CD14-positive monocyte (primary cell): Measurements from ENCODE around the gene IL36RN. TPM values are rescaled to one million over a fixed set of nuclear protein-coding genes. Genes with fewer than 3 reads are reported as not detected.
A peak's percentile ranks its signal among the peaks of the same experiment; 100 is the strongest.

ENCODE experiments used
- DNase-seq, 3 donors: peaks; one replicate each; pipeline ENCODE4 v3.0.0-alpha.2; 2011 to 2022
- H2AFZ ChIP-seq: 2 replicates; pipeline ENCODE4 v1.6.0; 2012; ENCODE audit warnings: mild to moderate bottlenecking, low read depth, low read length, inconsistent platforms; ENCODE audit not compliant: insufficient read depth, poor library complexity, severe bottlenecking
- H3K27ac ChIP-seq, 2 donors: 1 replicate in 1 of 2; 2 replicates in 1 of 2; pipeline ENCODE4 v1.5.1; 2012 to 2013; ENCODE audit warnings: low read length in 2 of 2, control low read depth in 1 of 2, inconsistent platforms in 1 of 2, low read depth in 1 of 2, mild to moderate bottlenecking in 1 of 2
- H3K27me3 ChIP-seq, 2 donors: one replicate each; pipeline versions ENCODE4 v1.6.0 to v1.6.1; 2011 to 2013; ENCODE audit warnings: low read length in 2 of 2; ENCODE audit not compliant: control insufficient read depth in 2 of 2, insufficient read depth in 2 of 2
- H3K36me3 ChIP-seq, 2 donors: replicated peaks in 1 of 2; 1 replicate in 1 of 2; 2 replicates in 1 of 2; pipeline versions ENCODE4 v1.5.1 to v1.6.1; 2012 to 2013; ENCODE audit warnings: low read length in 2 of 2, control low read depth in 1 of 2, inconsistent platforms in 1 of 2, mild to moderate bottlenecking in 1 of 2; ENCODE audit not compliant: insufficient read depth in 2 of 2, control insufficient read depth in 1 of 2
- H3K4me1 ChIP-seq, 2 donors: 1 replicate in 1 of 2; 2 replicates in 1 of 2; pipeline versions ENCODE4 v1.5.1 to v1.6.1; 2012 to 2013; ENCODE audit warnings: low read length in 2 of 2, control low read depth in 1 of 2, inconsistent platforms in 1 of 2, mild to moderate bottlenecking in 1 of 2, moderate library complexity in 1 of 2; ENCODE audit not compliant: insufficient read depth in 2 of 2, control insufficient read depth in 1 of 2
- H3K4me2 ChIP-seq: replicated peaks from 2 replicates; pipeline ENCODE3; 2012; ENCODE audit warnings: low read length, moderate library complexity, mild to moderate bottlenecking; ENCODE audit not compliant: poor library complexity, severe bottlenecking; ENCODE audit errors: extremely low read depth
- H3K4me3 ChIP-seq, 3 experiments: fragments of 200-600 bp in 1 of 3; sonication (generic) in 1 of 3; replicated peaks in 1 of 3; 1 replicate in 2 of 3; 2 replicates in 1 of 3; pipeline ENCODE4 v1.5.1; 2011 to 2013; ENCODE audit warnings: low read length in 3 of 3, mild to moderate bottlenecking in 3 of 3, control low read depth in 2 of 3, low read depth in 2 of 3, inconsistent platforms in 1 of 3, moderate library complexity in 1 of 3
- H3K79me2 ChIP-seq: 2 replicates; pipeline ENCODE4 v1.6.0; 2012; ENCODE audit warnings: mild to moderate bottlenecking, control low read depth, inconsistent platforms, low read length, moderate library complexity; ENCODE audit not compliant: insufficient read depth
- H3K9ac ChIP-seq: 2 replicates; pipeline ENCODE4 v1.6.0; 2017; ENCODE audit warnings: low read length, mild to moderate bottlenecking; ENCODE audit not compliant: insufficient read depth, poor library complexity, severe bottlenecking
- H3K9me3 ChIP-seq, 2 donors: replicated peaks in 1 of 2; 1 replicate in 1 of 2; 2 replicates in 1 of 2; pipeline versions ENCODE4 v1.5.1 to v1.6.1; 2012 to 2013; ENCODE audit warnings: low read length in 2 of 2, control low read depth in 1 of 2; ENCODE audit not compliant: control insufficient read depth in 1 of 2, insufficient read depth in 1 of 2
- H4K20me1 ChIP-seq: 2 replicates; pipeline ENCODE4 v1.6.0; 2012; ENCODE audit warnings: mild to moderate bottlenecking, low read length, control low read depth, moderate library complexity; ENCODE audit not compliant: insufficient read depth
- H3K27ac Mint-ChIP-seq, 7 donors: one replicate each; pipeline ENCODE4 v1.8.0; 2020; ENCODE audit warnings: mild to moderate bottlenecking in 7 of 7, mixed read lengths in 7 of 7, moderate library complexity in 6 of 7, inconsistent platforms in 2 of 7
- H3K27me3 Mint-ChIP-seq, 3 donors: one replicate each; pipeline ENCODE4 v1.8.0; 2021 to 2022; ENCODE audit warnings: low read depth in 3 of 3, mild to moderate bottlenecking in 3 of 3, mixed read lengths in 3 of 3, moderate library complexity in 3 of 3, inconsistent platforms in 1 of 3
- H3K36me3 Mint-ChIP-seq, 2 donors: one replicate each; pipeline ENCODE4 v1.8.0; 2020; ENCODE audit warnings: mixed read lengths in 2 of 2, inconsistent platforms in 1 of 2, mild to moderate bottlenecking in 1 of 2
- H3K4me1 Mint-ChIP-seq: one replicate; pipeline ENCODE4 v1.8.0; 2020; ENCODE audit warnings: mild to moderate bottlenecking, mixed read lengths
- H3K4me3 Mint-ChIP-seq, 2 donors: one replicate each; pipeline ENCODE4 v1.8.0; 2020; ENCODE audit warnings: mild to moderate bottlenecking in 2 of 2, mixed read lengths in 2 of 2, moderate library complexity in 1 of 2
- H3K9me3 Mint-ChIP-seq, 7 donors: one replicate each; pipeline ENCODE4 v1.8.0; 2020 to 2022; ENCODE audit warnings: mixed read lengths in 7 of 7, mild to moderate bottlenecking in 6 of 7, moderate library complexity in 6 of 7, inconsistent platforms in 2 of 7
- WGBS: methylation state at CpG from one replicate; pipeline ENCODE4 v1.1.5; 2013; ENCODE audit warnings: missing lambda C conversion rate; ENCODE audit not compliant: insufficient coverage; 5-methylcytosine and 5-hydroxymethylcytosine counted together
- intact Hi-C, 2 donors: fragments of 100-400 bp; cut with micrococcal nuclease; formaldehyde crosslinking; loops; one replicate each; pipeline versions ENCODE4 v1.15.0 to v1.15.1; 2023
- polyA plus RNA-seq, 3 donors: library from polyadenylated mRNA; depleted of rRNA in 1 of 3; unstranded in 2 of 3; stranded (reverse) in 1 of 3; fragments of 300-500 nt in 2 of 3; fragments of >200 nt in 1 of 3; fragmentation: Illumina TruSeq in 2 of 3; gene quantifications; 1 replicate in 2 of 3; 2 replicates in 1 of 3; pipeline ENCODE4 v1.2.3, GENCODE V29; 2012 to 2021
- TF ChIP-seq, protein P1 (sequence below): fragments of 200-600 bp; IDR thresholded peaks from one replicate; pipeline ENCODE4 v1.8.0; 2022; ENCODE audit warnings: antibody characterized with exemption, mild to moderate bottlenecking

IL36RN gene
- polyA plus RNA-seq, 3 donors: not detected

DNA sequence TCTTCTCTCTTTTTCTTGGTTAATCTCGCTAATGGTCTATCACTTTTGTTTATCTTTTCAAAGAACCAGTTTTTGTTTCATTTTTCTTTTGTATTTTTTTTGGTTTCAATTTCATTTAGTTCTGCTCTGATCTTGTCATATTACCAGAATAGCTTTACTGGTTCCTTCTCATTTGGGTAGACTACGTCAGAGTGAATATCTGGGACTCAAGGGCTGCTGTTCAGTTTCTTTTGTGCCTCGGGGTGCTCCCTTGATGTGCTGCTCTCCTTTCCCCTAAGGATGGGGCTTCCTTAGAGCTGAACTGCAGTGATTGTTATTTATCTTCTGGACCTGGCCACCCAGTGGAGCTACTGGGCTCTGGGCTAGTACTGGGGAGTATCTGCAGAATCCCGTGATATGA, 39.0 kb downstream of the IL36RN start:
- Mint-ChIP-seq H3K4me3 (peak overlapping the region in 1 of 2 donors; percentile 18), H3K27me3 (peaks cover 3 to 9% (median 3%) of the 10 kb centered on the region in 3 donors), H3K4me1 (peaks cover 15% of the 10 kb centered on the region), H3K36me3 (no peaks in the 10 kb centered on the region), H3K27ac (peak overlapping the region in 5 of 7 donors; percentile 5 to 79 (median 40)), H3K9me3 (peaks cover 13 to 32% (median 19%) of the 10 kb centered on the region in 7 donors)
- Histone ChIP-seq H3K4me1 (peaks cover 0 to 11% of the 10 kb centered on the region in 2 donors), H3K79me2 (no peaks in the 10 kb centered on the region), H3K9ac (no peak overlapping the region), H4K20me1 (no peaks in the 10 kb centered on the region), H3K27ac (peak overlapping the region in 1 of 2 donors; percentile 31), H3K4me2 (no peak overlapping the region), H2AFZ (no peak overlapping the region), H3K9me3 (peaks cover 3 to 6% of the 10 kb centered on the region in 2 donors), H3K4me3 (no peak overlapping the region), H3K36me3 (no peaks in the 10 kb centered on the region), H3K27me3 (no peaks in the 10 kb centered on the region)
- intact Hi-C loops: no loop called here
- no peak for DNase-seq
- WGBS: 90% methylated on average over 2 of the region's 4 CpGs
- TF ChIP-seq, protein P1, sequence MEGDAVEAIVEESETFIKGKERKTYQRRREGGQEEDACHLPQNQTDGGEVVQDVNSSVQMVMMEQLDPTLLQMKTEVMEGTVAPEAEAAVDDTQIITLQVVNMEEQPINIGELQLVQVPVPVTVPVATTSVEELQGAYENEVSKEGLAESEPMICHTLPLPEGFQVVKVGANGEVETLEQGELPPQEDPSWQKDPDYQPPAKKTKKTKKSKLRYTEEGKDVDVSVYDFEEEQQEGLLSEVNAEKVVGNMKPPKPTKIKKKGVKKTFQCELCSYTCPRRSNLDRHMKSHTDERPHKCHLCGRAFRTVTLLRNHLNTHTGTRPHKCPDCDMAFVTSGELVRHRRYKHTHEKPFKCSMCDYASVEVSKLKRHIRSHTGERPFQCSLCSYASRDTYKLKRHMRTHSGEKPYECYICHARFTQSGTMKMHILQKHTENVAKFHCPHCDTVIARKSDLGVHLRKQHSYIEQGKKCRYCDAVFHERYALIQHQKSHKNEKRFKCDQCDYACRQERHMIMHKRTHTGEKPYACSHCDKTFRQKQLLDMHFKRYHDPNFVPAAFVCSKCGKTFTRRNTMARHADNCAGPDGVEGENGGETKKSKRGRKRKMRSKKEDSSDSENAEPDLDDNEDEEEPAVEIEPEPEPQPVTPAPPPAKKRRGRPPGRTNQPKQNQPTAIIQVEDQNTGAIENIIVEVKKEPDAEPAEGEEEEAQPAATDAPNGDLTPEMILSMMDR: no peak

DNA sequence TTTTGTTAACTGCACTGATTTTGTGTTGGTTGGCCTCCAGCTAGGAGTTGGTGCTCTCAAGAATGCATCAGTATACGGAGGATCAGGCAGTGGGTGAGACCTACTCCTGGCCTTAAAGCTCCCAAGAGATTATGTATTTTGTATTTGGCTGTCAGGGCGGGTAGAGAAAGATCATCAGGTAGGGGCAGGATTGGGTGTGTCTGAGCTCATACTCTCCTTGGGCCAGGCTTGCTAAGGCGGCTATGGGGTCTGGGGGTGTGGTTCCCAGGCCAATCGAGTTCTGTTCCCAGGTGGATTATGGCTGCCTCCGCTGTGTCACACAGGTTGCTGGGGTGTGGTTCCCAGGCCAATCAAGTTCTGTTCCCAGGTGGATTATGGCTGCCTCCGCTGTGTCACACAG, 39.5 kb downstream of the IL36RN start:
- TF ChIP-seq, protein P1: no peak
- Histone ChIP-seq H2AFZ (no peak overlapping the region), H3K9ac (no peak overlapping the region), H4K20me1 (no peaks in the 10 kb centered on the region), H3K79me2 (no peaks in the 10 kb centered on the region), H3K4me1 (peaks cover 0 to 11% of the 10 kb centered on the region in 2 donors), H3K27me3 (no peaks in the 10 kb centered on the region), H3K4me3 (no peak overlapping the region), H3K4me2 (no peak overlapping the region), H3K36me3 (no peaks in the 10 kb centered on the region), H3K27ac (peak overlapping the region in 1 of 2 donors; percentile 31), H3K9me3 (peaks cover 3 to 6% of the 10 kb centered on the region in 2 donors)
- H3K36me3 Mint-ChIP-seq: no peaks in the 10 kb centered on the region
- peaks cover 2 to 7% (median 3%) of the 10 kb centered on the region in 3 donors for H3K27me3 Mint-ChIP-seq
- 98% methylated on average over 5 of the region's 6 CpGs for WGBS
- H3K27ac Mint-ChIP-seq: peak overlapping the region in 2 of 7 donors; percentile 40 to 79
- intact Hi-C loops: no loop called here
- DNase-seq: no peak
- H3K4me1 Mint-ChIP-seq: peaks cover 15% of the 10 kb centered on the region
- H3K4me3 Mint-ChIP-seq: no peak overlapping the region
- peaks cover 13 to 32% (median 19%) of the 10 kb centered on the region in 7 donors for H3K9me3 Mint-ChIP-seq
